LNCAP (cell line): Measurements from ENCODE around the gene VBP1.

Experiments
- CTCF ChIP-seq: fragments of 450-650 bp; IDR thresholded peaks from 2 replicates; pipeline ENCODE4 v1.5.1; 2017; ENCODE audit warnings: mild to moderate bottlenecking

VBP1 gene

GRCh38 chrX:155270969-155271368 is 54.7 kb downstream of the VBP1 start:
- no peak for TF ChIP-seq CTCF

- TF ChIP-seq CTCF = no peak
These were observed 63.6 kb downstream of the VBP1 start for GRCh38 chrX:155279873-155280272.
